GM06990 (cell line): ENCODE data around the gene TTC5.
"Not testable (repeated sequence)": the region's sequence is repeated elsewhere in the genome, so short reads cannot be mapped to it uniquely, and the experiment has no call there.

Source experiments
- DNase-seq: peaks from one replicate; pipeline ENCODE4 v3.0.0-alpha.2; 2011; ENCODE audit not compliant: insufficient read length; ENCODE audit errors: extremely low read depth
- H3K27me3 ChIP-seq: replicated peaks from 2 replicates; pipeline ENCODE4 v1.6.0; 2011; ENCODE audit warnings: low read length; ENCODE audit not compliant: control insufficient read depth, insufficient read depth
- H3K36me3 ChIP-seq: 2 replicates; pipeline ENCODE4 v1.5.1; 2011; ENCODE audit warnings: low read length; ENCODE audit not compliant: control insufficient read depth, insufficient read depth
- H3K4me3 ChIP-seq: replicated peaks from 2 replicates; pipeline ENCODE4 v1.5.1; 2011; ENCODE audit warnings: low read depth, mild to moderate bottlenecking, control low read depth, low read length
- TF ChIP-seq, protein P1 (sequence below): IDR thresholded peaks from 2 replicates; pipeline ENCODE4 v1.5.1; 2011; ENCODE audit warnings: low read length, control low read depth, mild to moderate bottlenecking, inconsistent platforms; ENCODE audit not compliant: insufficient read depth, poor library complexity, severe bottlenecking

TTC5 gene

DNA sequence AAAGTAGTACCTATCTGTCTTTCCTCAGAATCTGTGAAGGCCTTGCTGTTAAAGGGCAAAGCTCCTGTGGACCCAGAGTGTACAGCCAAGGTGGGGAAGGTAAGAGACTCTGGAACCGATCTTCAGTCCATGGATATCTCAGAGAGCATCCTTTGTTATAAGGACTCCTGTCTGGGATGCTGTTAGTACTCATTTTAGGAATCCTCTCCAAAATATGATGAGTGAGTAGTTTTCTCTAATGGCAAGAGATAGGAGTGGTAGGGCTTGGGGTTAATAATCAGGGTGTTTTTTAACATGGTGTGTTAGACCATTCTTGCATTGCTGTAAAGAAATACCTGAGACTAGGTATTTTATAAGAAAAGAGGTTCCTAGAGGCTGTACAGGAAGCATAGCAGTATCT is 39.6 kb upstream of the TTC5 start:
- DNase-seq, result no peak
- no peak overlapping the region for H3K4me3 ChIP-seq
- H3K36me3 ChIP-seq, result peaks cover 2% of the 10 kb centered on the region
- TF ChIP-seq, protein P1, sequence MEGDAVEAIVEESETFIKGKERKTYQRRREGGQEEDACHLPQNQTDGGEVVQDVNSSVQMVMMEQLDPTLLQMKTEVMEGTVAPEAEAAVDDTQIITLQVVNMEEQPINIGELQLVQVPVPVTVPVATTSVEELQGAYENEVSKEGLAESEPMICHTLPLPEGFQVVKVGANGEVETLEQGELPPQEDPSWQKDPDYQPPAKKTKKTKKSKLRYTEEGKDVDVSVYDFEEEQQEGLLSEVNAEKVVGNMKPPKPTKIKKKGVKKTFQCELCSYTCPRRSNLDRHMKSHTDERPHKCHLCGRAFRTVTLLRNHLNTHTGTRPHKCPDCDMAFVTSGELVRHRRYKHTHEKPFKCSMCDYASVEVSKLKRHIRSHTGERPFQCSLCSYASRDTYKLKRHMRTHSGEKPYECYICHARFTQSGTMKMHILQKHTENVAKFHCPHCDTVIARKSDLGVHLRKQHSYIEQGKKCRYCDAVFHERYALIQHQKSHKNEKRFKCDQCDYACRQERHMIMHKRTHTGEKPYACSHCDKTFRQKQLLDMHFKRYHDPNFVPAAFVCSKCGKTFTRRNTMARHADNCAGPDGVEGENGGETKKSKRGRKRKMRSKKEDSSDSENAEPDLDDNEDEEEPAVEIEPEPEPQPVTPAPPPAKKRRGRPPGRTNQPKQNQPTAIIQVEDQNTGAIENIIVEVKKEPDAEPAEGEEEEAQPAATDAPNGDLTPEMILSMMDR, result no peak
- H3K27me3 ChIP-seq, result no peaks in the 10 kb centered on the region

DNA sequence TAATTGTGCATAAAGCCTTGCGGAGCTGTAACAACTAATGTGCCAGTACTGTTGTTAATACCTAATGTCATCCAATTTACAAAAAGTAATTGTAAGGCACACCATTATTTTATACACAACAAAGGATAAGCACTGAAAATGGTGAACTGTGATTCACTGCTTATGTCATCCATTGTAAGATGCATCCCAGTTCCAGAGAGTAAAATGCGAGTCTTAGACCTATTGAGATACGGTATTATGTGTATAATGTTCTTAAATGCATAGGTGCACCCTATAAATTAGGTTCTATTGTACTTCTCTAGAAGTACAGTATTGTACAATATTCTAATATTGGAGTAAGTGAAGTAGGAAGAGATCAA is 38.1 kb upstream of the TTC5 start:
- TF ChIP-seq, protein P1, result no peak
- Histone ChIP-seq H3K4me3 (peak overlapping the region; percentile 92), H3K36me3 (no peaks in the 10 kb centered on the region; the same call in none of the 2 replicates), H3K27me3 (no peaks in the 10 kb centered on the region)
- no peak for DNase-seq

DNA sequence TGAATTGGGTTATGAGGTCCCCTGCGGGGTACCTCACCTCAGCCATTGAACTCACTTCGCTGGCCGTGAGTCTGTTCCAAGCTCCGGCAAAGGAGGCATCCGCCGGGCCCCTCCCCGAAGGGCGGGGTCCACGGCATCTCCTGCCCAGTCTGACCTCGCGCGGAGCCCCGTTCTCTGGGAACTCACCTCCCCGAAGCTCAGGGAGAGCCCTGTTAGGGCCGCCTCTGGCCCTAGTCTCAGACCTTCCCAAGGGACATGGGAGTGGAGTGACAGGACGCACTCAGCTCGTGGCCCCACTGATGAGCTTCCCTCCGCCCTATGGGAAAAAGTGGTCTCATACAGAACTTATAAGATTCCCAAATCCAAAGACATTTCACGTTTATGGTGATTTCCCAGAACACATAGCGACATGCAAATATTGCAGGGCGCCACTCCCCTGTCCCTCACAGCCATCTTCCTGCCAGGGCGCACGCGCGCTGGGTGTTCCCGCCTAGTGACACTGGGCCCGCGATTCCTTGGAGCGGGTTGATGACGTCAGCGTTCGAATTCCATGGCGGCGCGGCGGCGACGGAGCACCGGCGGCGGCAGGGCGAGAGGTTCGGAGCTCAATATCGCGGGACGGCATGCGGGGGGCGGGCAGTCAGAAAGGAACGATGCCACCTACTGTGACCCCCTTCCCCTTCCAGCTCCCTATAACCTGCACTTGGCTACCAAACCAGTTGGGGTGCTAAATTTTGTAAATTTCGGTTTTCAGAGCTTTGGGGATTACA is 37.5 kb upstream of the TTC5 start, which contains the start of gene PARP2:
TSS of gene PARP2 (plus strand) at position 544 of the 770 bp plus-strand sequence. CDS start at position 551, 7 bp downstream.
- Histone ChIP-seq H3K36me3 (no peaks in the 10 kb centered on the region; the same call in none of the 2 replicates), H3K27me3 (no peaks in the 10 kb centered on the region), H3K4me3 (peak within 1 kb of the TSS; percentile 92)
- peak; percentile 99 for DNase-seq
- TF ChIP-seq, protein P1, result no peak

DNA sequence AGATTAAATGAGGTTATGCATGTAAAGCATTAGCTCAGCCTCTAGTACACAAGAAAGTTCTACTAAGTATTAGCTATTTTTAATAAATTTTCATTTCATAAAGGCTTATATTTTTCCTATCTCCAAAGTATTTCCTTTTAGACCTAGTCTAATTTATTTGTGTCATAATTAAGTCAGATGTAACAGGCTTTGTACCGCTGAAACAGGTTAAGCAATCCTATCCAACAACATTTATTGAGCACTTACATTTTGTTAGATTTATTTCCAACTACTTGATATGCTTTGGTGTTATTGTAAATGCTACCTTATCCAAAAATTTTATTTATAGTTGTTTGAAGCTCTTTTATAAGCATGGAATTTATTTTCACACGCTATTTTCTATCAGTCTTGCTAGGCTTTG is 35.9 kb upstream of the TTC5 start:
- H3K27me3 ChIP-seq, result no peaks in the 10 kb centered on the region
- DNase-seq, result no peak
- no peak overlapping the region for H3K4me3 ChIP-seq
- TF ChIP-seq, protein P1, result no peak
- no peaks in the 10 kb centered on the region; the same call in 1 of the 2 replicates for H3K36me3 ChIP-seq

DNA sequence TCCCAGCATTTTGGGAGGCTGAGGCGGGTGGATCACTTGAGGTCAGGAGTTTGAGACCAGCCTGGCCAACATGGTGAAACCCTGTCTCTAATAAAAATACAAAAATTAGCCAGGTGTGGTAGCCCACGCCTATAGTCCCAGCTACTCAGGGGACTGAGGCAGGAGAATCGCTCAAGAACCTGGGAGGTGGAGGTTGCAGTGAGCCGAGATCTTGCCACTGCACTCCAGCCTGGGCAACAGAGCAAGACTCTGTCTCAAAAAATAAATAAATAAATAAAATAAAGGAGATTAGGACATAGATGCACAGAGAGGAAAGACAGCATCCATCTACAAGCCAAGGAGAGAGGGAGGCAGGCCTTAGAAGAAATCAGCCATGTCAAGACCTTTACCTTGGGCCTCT is 35.3 kb upstream of the TTC5 start:
- H3K4me3 ChIP-seq, H3K36me3 ChIP-seq, DNase-seq, H3K27me3 ChIP-seq: not testable (repeated sequence)

DNA sequence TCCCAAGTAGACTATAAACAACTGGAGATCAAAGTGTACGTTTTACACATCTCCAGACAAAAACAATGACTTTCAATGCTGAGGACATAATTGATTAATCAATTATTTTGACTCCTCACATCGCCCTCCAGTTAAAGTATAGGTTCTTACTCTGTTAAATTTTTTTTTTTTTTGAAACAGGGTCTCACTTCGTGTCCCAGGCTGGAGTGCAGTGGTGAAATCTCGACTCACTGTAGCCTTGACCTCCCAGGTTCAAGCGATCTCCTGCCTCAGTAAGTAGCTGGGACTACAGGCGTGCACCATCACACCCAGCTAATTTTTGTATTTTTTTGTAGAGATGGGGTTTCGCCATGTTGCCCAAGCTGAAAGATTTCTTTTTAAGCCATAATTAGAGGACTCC is 28.3 kb upstream of the TTC5 start:
- no peaks in the 10 kb centered on the region for H3K36me3 ChIP-seq
- DNase-seq, result no peak
- TF ChIP-seq, protein P1, result no peak
- no peak overlapping the region for H3K4me3 ChIP-seq
- H3K27me3 ChIP-seq, result no peaks in the 10 kb centered on the region
